Heart left ventricle (tissue), 16 donors: ENCODE measurements around the gene MYO10. TPM values are rescaled to one million over a fixed set of nuclear protein-coding genes. Genes with fewer than 3 reads are reported as not detected.

Experiments used
- ATAC-seq, 4 donors: fragments of 200-7000 bp; cut with Tn5 transposase; one replicate each; pipeline ENCODE4 v1.9.1; 2020 to 2022; ENCODE audit warnings: moderate library complexity in 4 of 4, mild to moderate bottlenecking in 3 of 4, moderate number of reproducible peaks in 1 of 4
- DNase-seq, 5 donors: peaks; one replicate each; pipeline ENCODE4 v3.0.0-alpha.2; 2020
- H3K27ac ChIP-seq, 12 donors: fragments of 200-600 bp; sonication (generic) in 4 of 12; one replicate each; pipeline versions ENCODE4 v1.5.0 to v1.8.0; 2016 to 2022; ENCODE audit warnings: mild to moderate bottlenecking in 2 of 12
- H3K27me3 ChIP-seq, 9 donors: fragments of 200-600 bp; sonication (generic) in 2 of 9; one replicate each; pipeline versions ENCODE4 v1.5.1 to v1.8.0; 2016 to 2022; ENCODE audit warnings: mild to moderate bottlenecking in 3 of 9
- H3K36me3 ChIP-seq, 9 donors: fragments of 200-600 bp; sonication (generic) in 2 of 9; one replicate each; pipeline versions ENCODE4 v1.5.0 to v1.8.0; 2018 to 2022; ENCODE audit warnings: mild to moderate bottlenecking in 2 of 9
- H3K4me1 ChIP-seq, 12 donors: fragments of 200-600 bp; sonication (generic) in 4 of 12; one replicate each; pipeline versions ENCODE4 v1.5.0 to v1.8.0; 2016 to 2022; ENCODE audit warnings: mild to moderate bottlenecking in 3 of 12
- H3K4me3 ChIP-seq, 12 donors: fragments of 200-600 bp; sonication (generic) in 4 of 12; one replicate each; pipeline versions ENCODE4 v1.5.0 to v1.8.0; 2017 to 2022; ENCODE audit warnings: mild to moderate bottlenecking in 9 of 12, moderate library complexity in 4 of 12
- H3K9me3 ChIP-seq, 12 donors: fragments of 200-600 bp; sonication (generic) in 4 of 12; one replicate each; pipeline versions ENCODE4 v1.5.0 to v1.8.0; 2016 to 2022; ENCODE audit warnings: mild to moderate bottlenecking in 1 of 12
- POLR2A ChIP-seq, 2 donors: fragments of 450-650 bp; IDR thresholded peaks; one replicate each; pipeline ENCODE4 v1.6.1; 2017; ENCODE audit warnings: antibody characterized with exemption in 2 of 2, mild to moderate bottlenecking in 2 of 2, moderate library complexity in 2 of 2
- WGBS, 4 donors: extraction: QIAGEN DNeasy Blood & Tissue Kit in 2 of 4; methylation state at CpG; one replicate each; pipeline versions ENCODE4 v1.1.5 to v1.1.7; 2013 to 2018; 5-methylcytosine and 5-hydroxymethylcytosine counted together
- intact Hi-C, 10 donors: fragments of 100-400 bp; cut with DNase I; formaldehyde crosslinking; loops; one replicate each; pipeline versions ENCODE4 v1.11.1 to v1.14.2; 2022
- polyA plus RNA-seq, 2 donors: library from polyadenylated mRNA; stranded (reverse); fragments of 200-250 nt; gene quantifications; one replicate each; pipeline ENCODE4 v1.2.3, GENCODE V29; 2013
- total RNA-seq, 9 donors: library from RNA; depleted of rRNA in 2 of 9; stranded (reverse); fragments of >200 nt in 2 of 9; fragmentation: NEBNext Ultra II Directional in 3 of 9; extraction: Animal tissue kit (Norgen Biotek cat#: 25700) in 3 of 9; gene quantifications; one replicate each; pipeline versions ENCODE4 v1.1.0 to v1.2.4, GENCODE V29; 2016 to 2023
- TF ChIP-seq, protein P1 (sequence below), 12 donors: fragments of 200-600 bp; sonication (generic) in 4 of 12; IDR thresholded peaks; one replicate each; pipeline versions ENCODE4 v1.5.0 to v1.8.0; 2018 to 2022; ENCODE audit warnings: antibody characterized with exemption in 12 of 12, mild to moderate bottlenecking in 5 of 12
- donor health status: ischemic (EF 13 %, LVEDD 7.1; RV severe dilation, severe dysfunction).
- donor health status: healthy with polysubstance abuse.
- donor health status: DM: no; HTN: yes; CAD: no.
- donor health status: DM: no; HTN: no; CAD: no.
- donor health status: ischemic (EF 25% LVEDD 6.9; RV normal size, moderate dysfunction).
- donor health status: ischemic (EF 25% LVEDD 5.7; RV mildly dilated, moderate dysfunction).
- donor health status: healthy.
- donor health status: DM: yes; HTN: yes; CAD: no.
- donor health status: ischemic (EF 35%, LVEDD 5.7; RV mildly dilated, moderate dysfunction).
- donor health status: nonischemic (EF 11% LVEDD 7.7; RV severe dilation, severe dysfunction).
- donor health status: DM: yes; HTN: yes; CAD: no.
- donor health status: PGD.
- donor health status: ischemic (EF 29% LVEDD 5.4; RV normal size, mild dysfunction).
- donor health status: nonischemic (EF 23%, LVEDD 6.1; RV moderate dilation, normal function).

MYO10 gene
- total and polyA plus RNA-seq, 11 donors: 2.0 to 17.3 (median 3.8) TPM

DNA sequence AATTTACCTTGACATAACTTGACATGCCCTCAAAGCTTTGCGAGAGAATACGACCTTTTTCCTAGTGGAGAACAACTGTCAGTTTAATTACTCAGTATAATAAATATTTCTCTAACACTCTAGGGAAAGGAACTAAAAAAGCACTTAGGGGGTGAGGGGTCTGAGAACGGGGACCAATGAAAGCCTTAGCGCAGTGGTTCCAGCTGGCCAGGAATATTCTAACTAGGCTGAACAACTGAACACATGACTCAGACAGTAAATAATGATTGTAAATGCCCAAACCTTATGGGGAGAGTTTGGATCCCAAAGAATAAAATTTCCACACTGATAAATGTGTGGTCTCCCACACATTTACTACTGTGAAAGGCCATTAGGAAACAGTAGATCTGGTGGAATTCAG is 14.9 kb downstream of the MYO10 start:
- intact Hi-C loops: no loop called here
- Histone ChIP-seq H3K9me3 (no peaks in the 10 kb centered on the region), H3K27me3 (no peaks in the 10 kb centered on the region), H3K4me1 (peaks cover 0 to 7% (median 0%) of the 10 kb centered on the region in 12 donors), H3K27ac (no peak overlapping the region), H3K4me3 (no peak overlapping the region), H3K36me3 (no peaks in the 10 kb centered on the region)
- no peak for DNase-seq
- 87 to 94% (median 91%) methylated on average over 4 of the region's 4 CpGs for WGBS, 4 donors
- ATAC-seq: no peak
- TF ChIP-seq POLR2A (IDR thresholded peaks at IDR 0.05): no peak
- TF ChIP-seq, protein P1, sequence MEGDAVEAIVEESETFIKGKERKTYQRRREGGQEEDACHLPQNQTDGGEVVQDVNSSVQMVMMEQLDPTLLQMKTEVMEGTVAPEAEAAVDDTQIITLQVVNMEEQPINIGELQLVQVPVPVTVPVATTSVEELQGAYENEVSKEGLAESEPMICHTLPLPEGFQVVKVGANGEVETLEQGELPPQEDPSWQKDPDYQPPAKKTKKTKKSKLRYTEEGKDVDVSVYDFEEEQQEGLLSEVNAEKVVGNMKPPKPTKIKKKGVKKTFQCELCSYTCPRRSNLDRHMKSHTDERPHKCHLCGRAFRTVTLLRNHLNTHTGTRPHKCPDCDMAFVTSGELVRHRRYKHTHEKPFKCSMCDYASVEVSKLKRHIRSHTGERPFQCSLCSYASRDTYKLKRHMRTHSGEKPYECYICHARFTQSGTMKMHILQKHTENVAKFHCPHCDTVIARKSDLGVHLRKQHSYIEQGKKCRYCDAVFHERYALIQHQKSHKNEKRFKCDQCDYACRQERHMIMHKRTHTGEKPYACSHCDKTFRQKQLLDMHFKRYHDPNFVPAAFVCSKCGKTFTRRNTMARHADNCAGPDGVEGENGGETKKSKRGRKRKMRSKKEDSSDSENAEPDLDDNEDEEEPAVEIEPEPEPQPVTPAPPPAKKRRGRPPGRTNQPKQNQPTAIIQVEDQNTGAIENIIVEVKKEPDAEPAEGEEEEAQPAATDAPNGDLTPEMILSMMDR (IDR thresholded peaks at IDR 0.05): no peak

DNA sequence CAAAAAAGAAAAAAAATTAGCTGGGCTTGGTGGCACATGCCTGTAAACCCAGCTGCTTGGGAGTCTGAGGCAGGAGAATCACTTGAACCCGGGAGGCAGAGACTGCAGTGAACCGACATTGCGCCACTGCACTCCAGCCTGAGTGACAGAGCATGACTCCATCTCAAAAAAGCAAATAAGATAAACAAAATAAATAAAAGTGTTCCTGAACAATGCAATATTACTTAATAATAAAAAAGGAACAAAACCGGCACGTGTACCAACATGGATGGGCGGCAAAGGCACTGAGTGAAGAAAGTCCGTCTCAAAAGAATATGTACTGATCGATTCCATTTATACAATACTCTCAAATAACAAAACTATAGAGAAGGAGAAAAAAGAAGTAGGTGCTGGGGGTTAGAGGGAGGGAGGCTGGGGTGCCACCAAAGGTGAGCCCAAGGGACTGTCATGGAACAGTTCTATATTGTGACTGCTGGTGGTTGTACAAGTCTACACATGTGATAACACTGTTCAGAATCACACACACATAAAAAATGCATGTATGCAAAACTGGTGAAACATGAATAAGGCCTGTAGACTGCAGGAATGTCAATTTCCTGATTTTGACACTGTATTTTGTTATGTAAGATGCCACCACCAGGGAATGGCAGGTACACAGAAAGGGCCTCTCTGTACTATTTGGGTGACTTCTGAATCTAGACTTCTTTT is 15.8 kb downstream of the MYO10 start:
- peaks cover 0 to 11% (median 0%) of the 10 kb centered on the region in 12 donors for H3K4me1 ChIP-seq
- no peak overlapping the region for H3K4me3 ChIP-seq
- no peak for TF ChIP-seq POLR2A (IDR thresholded peaks at IDR 0.05)
- TF ChIP-seq, protein P1 (IDR thresholded peaks at IDR 0.05): no peak
- no peak for ATAC-seq
- no peak for DNase-seq
- no peaks in the 10 kb centered on the region for H3K27me3 ChIP-seq
- 96 to 97% (median 96%) methylated on average over 8 of the region's 8 CpGs for WGBS, 4 donors
- H3K36me3 ChIP-seq: no peaks in the 10 kb centered on the region
- no peaks in the 10 kb centered on the region for H3K9me3 ChIP-seq
- H3K27ac ChIP-seq: no peak overlapping the region
- intact Hi-C loops: no loop called here

DNA sequence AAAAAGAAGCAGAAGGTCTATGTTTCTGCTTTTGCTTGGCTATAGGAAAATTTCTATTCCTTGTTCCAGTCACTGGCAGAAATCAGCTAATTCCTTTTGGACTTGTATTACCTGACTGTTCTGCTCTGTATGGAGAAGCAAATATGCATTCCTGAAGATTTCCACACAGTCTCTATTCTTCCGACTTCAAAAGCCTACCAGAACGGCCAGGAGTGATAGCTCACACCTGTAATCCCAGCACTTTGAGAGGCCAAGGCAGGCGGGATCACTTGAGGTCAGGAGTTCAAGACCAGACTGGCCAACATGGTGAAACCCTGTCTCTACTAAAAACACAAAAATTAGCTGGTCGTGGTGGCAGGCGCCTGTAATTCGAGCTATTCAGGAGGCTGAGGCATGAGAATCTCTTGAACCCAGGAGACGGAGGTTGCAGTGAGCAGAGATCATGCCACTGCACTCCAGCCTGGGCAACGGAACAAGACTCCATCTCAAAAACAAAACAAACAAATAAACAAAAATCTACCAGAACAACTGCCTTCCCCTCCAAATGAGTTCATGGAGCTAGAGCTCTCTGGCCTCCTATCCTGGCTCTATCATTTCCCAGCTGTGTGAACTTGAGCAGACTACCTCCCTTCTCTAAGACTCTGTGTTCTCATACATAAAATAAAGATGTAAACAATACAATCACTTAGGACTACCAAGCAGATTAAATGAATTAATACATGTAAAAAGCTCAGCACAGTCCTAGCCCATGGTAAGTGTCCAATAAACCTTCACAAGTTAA is 17.0 kb downstream of the MYO10 start:
- ATAC-seq (no peak), DNase-seq (no peak)
- Histone ChIP-seq H3K4me3 (no peak overlapping the region), H3K9me3 (no peaks in the 10 kb centered on the region), H3K36me3 (no peaks in the 10 kb centered on the region), H3K27ac (no peak overlapping the region), H3K4me1 (peaks cover 0 to 11% (median 0%) of the 10 kb centered on the region in 12 donors), H3K27me3 (no peaks in the 10 kb centered on the region)
- intact Hi-C loops: no loop called here
- no peak for TF ChIP-seq POLR2A (IDR thresholded peaks at IDR 0.05)
- TF ChIP-seq, protein P1 (IDR thresholded peaks at IDR 0.05): no peak
- WGBS, 4 donors: 83 to 96% (median 90%) methylated on average over 8 of the region's 8 CpGs

DNA sequence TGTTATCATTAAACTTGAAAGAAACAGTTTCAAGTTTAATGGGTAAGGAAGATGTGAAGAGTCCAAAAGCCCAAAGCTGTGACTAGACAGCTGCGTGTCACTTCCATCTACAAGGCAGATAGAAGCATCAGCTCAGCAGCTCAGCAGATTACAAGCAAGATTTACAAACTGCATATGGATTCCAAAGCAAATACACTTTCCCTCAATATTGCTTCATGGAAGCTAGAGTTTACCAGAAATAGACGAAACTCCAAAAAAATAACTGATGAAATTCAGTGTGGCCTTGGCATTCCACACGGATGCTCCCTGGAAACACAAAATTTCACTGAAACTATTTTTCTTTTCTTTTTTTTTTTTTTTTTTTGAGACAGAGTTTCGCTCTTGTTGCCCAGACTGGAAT is 17.9 kb downstream of the MYO10 start:
- no peak for TF ChIP-seq POLR2A (IDR thresholded peaks at IDR 0.05)
- TF ChIP-seq, protein P1 (IDR thresholded peaks at IDR 0.05): no peak
- ATAC-seq: no peak
- WGBS, 4 donors: 89 to 93% (median 91%) methylated on average over 4 of the region's 4 CpGs
- DNase-seq: no peak
- Histone ChIP-seq H3K36me3 (no peaks in the 10 kb centered on the region), H3K4me3 (no peak overlapping the region), H3K9me3 (no peaks in the 10 kb centered on the region), H3K27me3 (no peaks in the 10 kb centered on the region), H3K4me1 (peaks cover 0 to 11% (median 0%) of the 10 kb centered on the region in 12 donors), H3K27ac (no peak overlapping the region)
- intact Hi-C loops: no loop called here
